IPS DF 6.9 (cell line): Measurements from ENCODE around the gene CLDN9.
"Not testable (repeated sequence)": the region's sequence is repeated elsewhere in the genome, so short reads cannot be mapped to it uniquely, and the experiment has no call there.

Source experiments
- DNase-seq: peaks from one replicate; pipeline ENCODE4 v3.0.0-alpha.2; 2013; ENCODE audit warnings: low read depth, low spot score
- H3K27ac ChIP-seq: one replicate; pipeline ENCODE4 v1.5.1; 2013; ENCODE audit warnings: low read length, control low read depth
- H3K27me3 ChIP-seq: 2 replicates; pipeline ENCODE4 v1.6.1; 2013; ENCODE audit warnings: mild to moderate bottlenecking, low read length; ENCODE audit not compliant: control insufficient read depth, insufficient read depth
- H3K36me3 ChIP-seq: 2 replicates; pipeline ENCODE4 v1.6.1; 2013; ENCODE audit warnings: low read length; ENCODE audit not compliant: control insufficient read depth, insufficient read depth
- H3K4me1 ChIP-seq: 2 replicates; pipeline ENCODE4 v1.6.1; 2013; ENCODE audit warnings: low read length; ENCODE audit not compliant: control insufficient read depth, insufficient read depth
- H3K4me3 ChIP-seq: 2 replicates; pipeline ENCODE4 v1.5.1; 2013; ENCODE audit warnings: mild to moderate bottlenecking, low read length
- H3K9me3 ChIP-seq: 2 replicates; pipeline ENCODE4 v1.6.1; 2013; ENCODE audit warnings: low read length, inconsistent platforms; ENCODE audit not compliant: control insufficient read depth, insufficient read depth
- WGBS: extraction: QIAGEN DNeasy Blood & Tissue Kit; methylation state at CpG from one replicate; pipeline ENCODE4 v1.1.7; 2013; ENCODE audit warnings: mixed read lengths, missing lambda C conversion rate; ENCODE audit not compliant: insufficient read length, insufficient coverage; 5-methylcytosine and 5-hydroxymethylcytosine counted together

CLDN9 gene

GRCh38 chr16:3047387-3047720, 34.6 kb downstream of the CLDN9 start:
- H3K4me1 ChIP-seq, result peaks cover 1% of the 10 kb centered on the region; the same call in 1 of the 2 replicates
- DNase-seq, result no peak
- no peak overlapping the region for H3K27ac ChIP-seq
- 0 out of 2 replicates have a peak, but pooled peaks cover 3% of the 10 kb centered on the region for H3K36me3 ChIP-seq
- no CpG with 5 or more reads among the region's 13 CpGs for WGBS
- H3K9me3 ChIP-seq, result no peaks in the 10 kb centered on the region
- peak overlapping the region; percentile 60; the same call in 1 of the 2 replicates for H3K4me3 ChIP-seq
- no peaks in the 10 kb centered on the region for H3K27me3 ChIP-seq

- H3K9me3 ChIP-seq, result no peaks in the 10 kb centered on the region
- H3K4me3 ChIP-seq, result no peak overlapping the region
- H3K27me3 ChIP-seq, result no peaks in the 10 kb centered on the region
- H3K27ac ChIP-seq, result no peak overlapping the region
- WGBS, result no CpG with 5 or more reads among the region's 26 CpGs
- no peak for DNase-seq
- 0 out of 2 replicates have a peak, but pooled peaks cover 3% of the 10 kb centered on the region for H3K36me3 ChIP-seq
- H3K4me1 ChIP-seq, result no peaks in the 10 kb centered on the region
Measured at GRCh38 chr16:3049921-3050481, 37.3 kb downstream of the CLDN9 start.

GRCh38 chr16:3050487-3050886, 37.8 kb downstream of the CLDN9 start:
- WGBS, result no CpG with 5 or more reads among the region's 5 CpGs
- Histone ChIP-seq H3K27ac (no peak overlapping the region), H3K4me3 (no peak overlapping the region), H3K27me3 (no peaks in the 10 kb centered on the region), H3K36me3 (0 out of 2 replicates have a peak, but pooled peaks cover 3% of the 10 kb centered on the region), H3K4me1 (no peaks in the 10 kb centered on the region), H3K9me3 (no peaks in the 10 kb centered on the region)
- no peak for DNase-seq

GRCh38 chr16:3051009-3051408, 38.3 kb downstream of the CLDN9 start:
- DNase-seq, result no peak
- WGBS, result 100% methylated on average over 2 of the region's 4 CpGs
- no peak overlapping the region for H3K4me3 ChIP-seq
- H3K36me3 ChIP-seq, result 0 out of 2 replicates have a peak, but pooled peaks cover 3% of the 10 kb centered on the region
- no peaks in the 10 kb centered on the region for H3K9me3 ChIP-seq
- no peaks in the 10 kb centered on the region for H3K4me1 ChIP-seq
- H3K27me3 ChIP-seq, result no peaks in the 10 kb centered on the region
- H3K27ac ChIP-seq, result no peak overlapping the region

GRCh38 chr16:3051494-3051893, 38.8 kb downstream of the CLDN9 start:
- H3K9me3 ChIP-seq, result no peaks in the 10 kb centered on the region
- no CpG with 5 or more reads among the region's 9 CpGs for WGBS
- 0 out of 2 replicates have a peak, but pooled peaks cover 3% of the 10 kb centered on the region for H3K36me3 ChIP-seq
- no peak overlapping the region for H3K4me3 ChIP-seq
- no peak overlapping the region for H3K27ac ChIP-seq
- no peaks in the 10 kb centered on the region for H3K4me1 ChIP-seq
- DNase-seq, result no peak
- no peaks in the 10 kb centered on the region for H3K27me3 ChIP-seq

- H3K27me3 ChIP-seq, H3K9me3 ChIP-seq, DNase-seq, H3K4me1 ChIP-seq, H3K27ac ChIP-seq, H3K36me3 ChIP-seq, H3K4me3 ChIP-seq: not testable (repeated sequence)
- no CpG with 5 or more reads among the region's 12 CpGs for WGBS
Measured at GRCh38 chr16:3052571-3053329, 40.0 kb downstream of the CLDN9 start.

GRCh38 chr16:3053330-3053710, 40.6 kb downstream of the CLDN9 start:
- not testable (repeated sequence) for H3K36me3 ChIP-seq, H3K27ac ChIP-seq, DNase-seq, H3K4me1 ChIP-seq, H3K27me3 ChIP-seq, H3K4me3 ChIP-seq, H3K9me3 ChIP-seq
- no CpG with 5 or more reads among the region's 13 CpGs for WGBS

GRCh38 chr16:3054965-3055733, 42.4 kb downstream of the CLDN9 start:
- DNase-seq, result no peak
- Histone ChIP-seq H3K27me3 (no peaks in the 10 kb centered on the region), H3K36me3 (0 out of 2 replicates have a peak, but pooled peaks cover under 1% of the 10 kb centered on the region), H3K4me1 (peaks cover 4% of the 10 kb centered on the region), H3K4me3 (no peak overlapping the region), H3K9me3 (no peaks in the 10 kb centered on the region), H3K27ac (no peak overlapping the region)
- no CpG with 5 or more reads among the region's 17 CpGs for WGBS

GRCh38 chr16:3055734-3056115, 43.0 kb downstream of the CLDN9 start:
- not testable (repeated sequence) for H3K4me1 ChIP-seq, H3K27me3 ChIP-seq
- WGBS, result no CpG with 5 or more reads among the region's 9 CpGs

GRCh38 chr16:3056336-3057180, 43.8 kb downstream of the CLDN9 start:
- no peak for DNase-seq
- H3K27me3 ChIP-seq, result no peaks in the 10 kb centered on the region
- H3K27ac ChIP-seq, result no peak overlapping the region
- H3K4me1 ChIP-seq, result peaks cover 4% of the 10 kb centered on the region
- no CpG with 5 or more reads among the region's 19 CpGs for WGBS
- H3K9me3 ChIP-seq, result no peaks in the 10 kb centered on the region
- H3K36me3 ChIP-seq, result no peaks in the 10 kb centered on the region
- H3K4me3 ChIP-seq, result no peak overlapping the region

More at GRCh38 chr16:3055734-3056115, 43.0 kb downstream of the CLDN9 start:
- DNase-seq, H3K36me3 ChIP-seq, H3K9me3 ChIP-seq, H3K4me3 ChIP-seq, H3K27ac ChIP-seq: not testable (repeated sequence)
